MCF 10A (cell line): ENCODE results near the gene ATOSB. TPM values are rescaled to one million over a fixed set of nuclear protein-coding genes. Genes with fewer than 3 reads are reported as not detected.
A peak's percentile ranks its signal among the peaks of the same experiment; 100 is the strongest.
"Not testable (repeated sequence)": the region's sequence is repeated elsewhere in the genome, so short reads cannot be mapped to it uniquely, and the experiment has no call there.

Source experiments
- BruUV-seq: library from RNA; stranded (reverse); fragments of 400-500 nt; replicated peaks from 2 replicates; lab custom pipeline; 2021; lab: Mats Ljungman, UMichigan
- CTCF ChIA-PET: fragments of 300-600 bp; sonication (Branson Sonifier 250); formaldehyde crosslinking; extraction: SDS; loops from one replicate; lab custom pipeline; 2021; ENCODE audit warnings: antibody characterized with exemption, inconsistent platforms; lab: Yijun Ruan, JAX
- POLR2A ChIA-PET: fragments of 300-600, 350-650 bp; sonication (Branson Sonifier 250); formaldehyde crosslinking; extraction: SDS; loops from one replicate; lab custom pipeline; 2020; ENCODE audit warnings: antibody characterized with exemption, inconsistent platforms; lab: Yijun Ruan, JAX
- DNase-seq: peaks from one replicate; pipeline ENCODE4 v3.0.0-alpha.2; 2018; ENCODE audit not compliant: unreplicated experiment
- H3K27ac Mint-ChIP-seq: one replicate; pipeline ENCODE4 v1.8.0; 2022; ENCODE audit warnings: mild to moderate bottlenecking, low read depth, mixed read lengths; ENCODE audit not compliant: unreplicated experiment
- H3K27me3 Mint-ChIP-seq: one replicate; pipeline ENCODE4 v1.8.0; 2022; ENCODE audit warnings: mixed read lengths; ENCODE audit not compliant: insufficient read depth, unreplicated experiment
- H3K36me3 Mint-ChIP-seq: one replicate; pipeline ENCODE4 v1.8.0; 2022; ENCODE audit warnings: mild to moderate bottlenecking, moderate library complexity, mixed read lengths; ENCODE audit not compliant: insufficient read depth, unreplicated experiment
- H3K4me1 Mint-ChIP-seq: one replicate; pipeline ENCODE4 v1.8.0; 2022; ENCODE audit warnings: mixed read lengths; ENCODE audit not compliant: insufficient read depth, unreplicated experiment
- H3K4me3 Mint-ChIP-seq: one replicate; pipeline ENCODE4 v1.8.0; 2022; ENCODE audit warnings: mild to moderate bottlenecking, moderate library complexity, mixed read lengths; ENCODE audit not compliant: unreplicated experiment
- H3K9me3 Mint-ChIP-seq: one replicate; pipeline ENCODE4 v1.8.0; 2022; ENCODE audit warnings: mixed read lengths; ENCODE audit not compliant: unreplicated experiment
- intact Hi-C: fragments of 100-400 bp; cut with micrococcal nuclease; formaldehyde crosslinking; loops from 2 replicates; pipeline ENCODE4 v1.14.1; 2022
- total RNA-seq: library from RNA; stranded (reverse); gene quantifications from 2 replicates; pipeline ENCODE4 v1.2.3, GENCODE V29; 2022
- TF ChIP-seq, protein P1 (sequence below): fragments of 200-600 bp; IDR thresholded peaks from one replicate; pipeline ENCODE4 v1.8.0; 2022; ENCODE audit warnings: antibody characterized with exemption, mild to moderate bottlenecking; ENCODE audit not compliant: unreplicated experiment

The ATOSB gene
- total RNA-seq, 1 experiment from 2014 or later = 26.0 TPM

DNA sequence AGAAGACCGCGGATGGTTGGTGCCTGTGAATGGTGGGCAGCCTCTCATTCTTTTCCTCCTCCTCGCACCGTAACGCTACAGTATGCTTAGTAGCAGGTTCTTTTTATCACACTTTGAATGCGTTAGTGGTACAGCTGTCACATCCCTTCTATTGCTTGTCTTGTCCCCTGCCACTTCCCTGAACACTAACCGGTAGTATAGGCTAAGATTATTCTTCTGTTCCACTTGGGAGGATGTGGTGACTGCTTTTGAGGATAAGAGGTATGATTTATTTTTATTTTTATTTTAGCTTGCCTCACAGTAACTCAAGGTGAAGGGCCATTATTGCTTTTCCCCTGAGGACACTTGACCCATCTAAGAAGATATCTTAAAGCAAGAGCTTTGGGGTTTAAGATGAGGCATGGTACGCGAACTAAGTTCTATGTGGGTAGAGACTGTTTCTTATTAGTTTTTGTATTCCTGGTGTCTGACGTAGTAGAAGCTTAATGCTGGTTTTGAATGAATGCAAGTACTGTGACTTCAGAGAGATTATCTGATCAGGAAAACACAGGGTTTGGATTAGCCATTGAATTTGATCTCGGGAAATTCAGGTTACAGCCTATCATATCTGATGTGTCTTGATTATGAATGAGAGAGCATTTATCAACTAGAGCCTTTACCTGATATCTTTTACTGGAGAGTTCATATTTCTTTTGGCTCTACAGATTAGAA is 47.1 kb upstream of the ATOSB start:
- H3K36me3 Mint-ChIP-seq = no peaks in the 10 kb centered on the region
- DNase-seq = no peak
- ChIA-PET CTCF (interaction anchor here (0.6 to 1.9 kb wide), 11 partner anchors 11 to 391 kb away, joined by 3 to 10 read pairs (median 3); no protein-coding TSS in a partner anchor), POLR2A (interaction anchor here (0.6 to 5.2 kb wide), 19 partner anchors 10 to 442 kb away, joined by 3 to 54 read pairs (median 4); partner anchors contain the start of genes ATOSB, FANCG, STOML2 and VCP)
- intact Hi-C loops = loop anchor here (2.0 to 5.0 kb wide), 2 partner anchors 46 to 315 kb away; no protein-coding TSS in a partner anchor
- H3K4me3 Mint-ChIP-seq = peak overlapping the region; percentile 91
- peak overlapping the region; percentile 94 for H3K27ac Mint-ChIP-seq
- H3K27me3 Mint-ChIP-seq = no peaks in the 10 kb centered on the region
- peaks cover 18% of the 10 kb centered on the region for H3K4me1 Mint-ChIP-seq
- BruUV-seq = TSS peak; percentile 39
- no peaks in the 10 kb centered on the region for H3K9me3 Mint-ChIP-seq
- TF ChIP-seq, protein P1, sequence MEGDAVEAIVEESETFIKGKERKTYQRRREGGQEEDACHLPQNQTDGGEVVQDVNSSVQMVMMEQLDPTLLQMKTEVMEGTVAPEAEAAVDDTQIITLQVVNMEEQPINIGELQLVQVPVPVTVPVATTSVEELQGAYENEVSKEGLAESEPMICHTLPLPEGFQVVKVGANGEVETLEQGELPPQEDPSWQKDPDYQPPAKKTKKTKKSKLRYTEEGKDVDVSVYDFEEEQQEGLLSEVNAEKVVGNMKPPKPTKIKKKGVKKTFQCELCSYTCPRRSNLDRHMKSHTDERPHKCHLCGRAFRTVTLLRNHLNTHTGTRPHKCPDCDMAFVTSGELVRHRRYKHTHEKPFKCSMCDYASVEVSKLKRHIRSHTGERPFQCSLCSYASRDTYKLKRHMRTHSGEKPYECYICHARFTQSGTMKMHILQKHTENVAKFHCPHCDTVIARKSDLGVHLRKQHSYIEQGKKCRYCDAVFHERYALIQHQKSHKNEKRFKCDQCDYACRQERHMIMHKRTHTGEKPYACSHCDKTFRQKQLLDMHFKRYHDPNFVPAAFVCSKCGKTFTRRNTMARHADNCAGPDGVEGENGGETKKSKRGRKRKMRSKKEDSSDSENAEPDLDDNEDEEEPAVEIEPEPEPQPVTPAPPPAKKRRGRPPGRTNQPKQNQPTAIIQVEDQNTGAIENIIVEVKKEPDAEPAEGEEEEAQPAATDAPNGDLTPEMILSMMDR = no peak

DNA sequence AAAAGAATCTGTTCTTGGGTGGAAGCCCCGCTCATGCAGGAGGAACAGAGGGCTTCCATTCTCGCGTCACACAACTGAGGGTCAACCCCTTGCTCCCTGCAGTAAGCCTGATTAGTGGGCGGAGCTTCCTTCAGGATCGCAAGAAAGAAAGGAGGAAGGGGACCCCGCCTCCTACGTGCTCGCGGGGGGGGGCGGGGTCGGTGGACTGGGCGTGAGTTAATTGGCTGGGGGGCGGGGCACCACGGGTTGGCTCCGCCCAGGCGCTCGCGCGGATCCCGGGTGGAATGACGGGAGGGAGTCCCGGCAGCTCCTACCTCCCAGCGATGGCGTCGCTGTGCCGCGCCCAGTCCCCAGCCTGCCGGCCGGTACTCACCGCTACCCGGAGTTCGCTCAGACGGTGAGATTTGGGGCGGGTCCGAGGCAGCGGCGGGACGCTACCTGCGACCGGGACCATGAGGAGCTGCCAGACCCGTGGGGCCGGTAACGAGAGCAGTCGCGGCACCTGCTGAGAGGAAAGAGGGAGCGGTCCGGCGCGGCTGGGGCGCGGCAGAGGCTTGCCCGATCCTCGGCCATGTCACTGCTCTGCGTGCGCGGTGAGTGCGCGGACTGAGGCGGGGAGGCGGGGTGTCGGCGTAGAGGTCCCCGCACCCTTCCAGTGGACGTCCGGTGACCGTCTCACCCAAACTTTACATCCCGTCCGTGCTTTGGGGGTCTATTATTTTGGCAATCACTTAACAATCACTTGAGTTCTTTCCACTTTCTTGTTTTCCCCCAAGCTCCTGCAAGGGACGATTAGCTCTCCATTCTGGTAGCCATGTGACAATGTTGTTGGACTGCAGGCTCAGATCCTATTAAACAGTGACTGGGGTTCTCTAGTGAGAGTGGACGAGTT is 46.3 kb upstream of the ATOSB start, which contains the start of gene UNC13B:
Gene UNC13B, plus strand, starts transcription at position 297 of the 892 bp plus-strand sequence. Its CDS starts 275 bp downstream, at position 572.
- intact Hi-C loops = loop anchor here (2.0 to 5.0 kb wide), 2 partner anchors 45 to 315 kb away; no protein-coding TSS in a partner anchor
- TF ChIP-seq, protein P1 = no peak
- POLR2A ChIA-PET = interaction anchor here (0.6 to 5.2 kb wide), 29 partner anchors 10 to 571 kb away, joined by 3 to 54 read pairs (median 4); partner anchors contain the start of genes ATOSB, CREB3, FANCG and RMRP
- Mint-ChIP-seq H3K36me3 (no peaks in the 10 kb centered on the region), H3K4me1 (peaks cover 18% of the 10 kb centered on the region), H3K27ac (peak within 1 kb of the TSS; percentile 94), H3K9me3 (no peaks in the 10 kb centered on the region), H3K4me3 (peak within 1 kb of the TSS; percentile 91), H3K27me3 (no peaks in the 10 kb centered on the region)
- CTCF ChIA-PET = interaction anchor here (0.6 to 1.9 kb wide), 11 partner anchors 12 to 316 kb away, joined by 3 to 10 read pairs (median 3); no protein-coding TSS in a partner anchor
- BruUV-seq = no TSS peak
- DNase-seq = peak; percentile 94

DNA sequence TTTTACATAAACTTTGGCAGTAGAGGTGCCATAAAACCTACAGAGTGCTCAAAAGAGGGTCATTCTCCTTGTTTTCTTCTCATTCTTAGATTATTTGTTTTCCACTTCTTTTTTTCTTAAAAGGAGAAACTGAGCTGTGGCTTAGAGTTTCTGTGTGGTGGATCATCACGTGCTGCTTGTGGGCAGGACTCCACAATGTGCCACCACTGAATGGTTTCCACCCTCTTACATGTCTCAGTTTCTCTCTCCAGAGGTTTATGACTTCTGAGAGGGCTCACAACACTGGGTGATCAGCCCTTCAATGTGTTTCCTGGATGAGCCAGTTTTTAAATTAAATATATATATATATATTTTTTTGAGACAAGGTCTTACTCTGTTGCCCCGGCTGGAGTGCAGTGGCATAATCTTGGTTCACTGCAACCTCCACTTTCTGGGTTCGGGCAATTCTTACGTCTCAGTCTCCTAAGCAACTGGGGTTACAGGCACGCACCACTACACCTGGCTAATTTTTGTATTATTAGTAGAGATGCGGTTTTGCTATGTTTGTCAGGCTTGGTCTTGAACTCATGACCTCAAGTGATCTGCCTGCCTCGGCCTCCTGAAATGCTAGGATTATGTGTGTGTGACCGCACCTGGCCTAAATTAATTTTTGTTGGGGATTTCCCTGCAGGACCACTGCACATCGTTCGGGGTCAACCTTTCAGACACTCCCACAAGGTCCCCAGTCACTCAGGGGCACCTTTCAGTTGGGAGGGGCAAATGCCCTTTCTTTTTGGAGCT is 43.0 kb upstream of the ATOSB start:
- ChIA-PET CTCF (interaction anchor here (0.7 kb wide), 1 partner anchor 454 kb away, joined by 5 read pairs; no protein-coding TSS in a partner anchor), POLR2A (no interaction called here)
- H3K27me3 Mint-ChIP-seq = no peaks in the 10 kb centered on the region
- H3K4me3 Mint-ChIP-seq = no peak overlapping the region
- intact Hi-C loops = no loop called here
- TF ChIP-seq, protein P1 = no peak
- BruUV-seq = no TSS peak
- no peak for DNase-seq
- no peaks in the 10 kb centered on the region for H3K36me3 Mint-ChIP-seq
- H3K9me3 Mint-ChIP-seq = no peaks in the 10 kb centered on the region
- H3K4me1 Mint-ChIP-seq = peaks cover 10% of the 10 kb centered on the region
- H3K27ac Mint-ChIP-seq = no peak overlapping the region

DNA sequence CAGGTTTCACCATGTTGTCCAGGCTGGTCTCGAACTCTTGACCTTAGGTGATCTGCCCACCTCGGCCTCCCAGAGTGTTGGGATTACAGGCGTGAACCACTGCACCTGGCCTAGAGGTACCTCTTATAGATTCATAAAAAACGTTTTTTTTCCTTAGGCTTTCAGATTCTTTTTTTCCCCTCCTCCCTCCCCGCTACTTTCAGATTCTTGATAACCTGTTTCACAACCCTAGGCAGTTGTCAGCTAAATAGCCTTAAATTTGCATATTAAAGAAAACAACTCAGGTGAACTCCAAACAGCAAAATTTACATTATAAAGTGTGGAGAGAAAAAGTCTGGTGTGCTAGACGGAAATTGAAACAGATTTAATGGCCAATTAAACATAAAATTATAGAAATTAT is 42.2 kb upstream of the ATOSB start:
- H3K27me3 Mint-ChIP-seq, POLR2A ChIA-PET, H3K9me3 Mint-ChIP-seq, H3K27ac Mint-ChIP-seq, DNase-seq, H3K4me3 Mint-ChIP-seq, H3K36me3 Mint-ChIP-seq, intact Hi-C loops, H3K4me1 Mint-ChIP-seq, BruUV-seq: not testable (repeated sequence)
- CTCF ChIA-PET = interaction anchor here (0.6 to 0.7 kb wide), 2 partner anchors 306 to 455 kb away, joined by 3 to 5 read pairs; no protein-coding TSS in a partner anchor
